GM12864 (cell line): ENCODE results near the gene PEPD.
"Not testable (repeated sequence)": the region's sequence is repeated elsewhere in the genome, so short reads cannot be mapped to it uniquely, and the experiment has no call there.

Experiments used
- DNase-seq: peaks from one replicate; pipeline ENCODE4 v3.0.0-alpha.2; 2011; ENCODE audit warnings: low read depth
- H3K4me3 ChIP-seq: 2 replicates; pipeline ENCODE4 v1.5.1; 2011; ENCODE audit warnings: mild to moderate bottlenecking, low read depth, low read length, control low read depth
- TF ChIP-seq, protein P1 (sequence below): IDR thresholded peaks from 2 replicates; pipeline ENCODE4 v1.5.1; 2011; ENCODE audit warnings: low read depth, mild to moderate bottlenecking, moderate library complexity, low read length, control low read depth, inconsistent platforms; ENCODE audit errors: missing control alignments

Gene PEPD

DNA sequence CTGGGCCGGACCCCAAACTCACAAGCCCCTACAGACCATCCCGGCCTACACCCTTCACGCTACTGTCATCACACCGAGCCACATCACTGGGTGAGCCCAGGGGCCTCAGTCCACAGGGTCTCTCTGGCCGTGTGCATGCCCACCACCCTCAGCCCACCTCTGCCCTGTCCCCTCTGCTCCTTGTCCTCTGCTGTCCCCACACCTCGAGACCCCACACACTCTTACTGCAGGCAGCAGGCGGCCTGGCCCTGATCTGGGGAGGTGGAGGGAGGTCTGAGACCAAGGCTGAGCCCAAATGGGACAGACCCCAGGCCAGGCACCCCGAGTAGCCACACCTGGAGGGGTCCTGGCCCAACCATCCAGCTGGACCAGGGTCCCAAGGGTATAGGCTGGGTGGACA is 35.2 kb downstream of the PEPD start:
- no peak overlapping the region for H3K4me3 ChIP-seq
- TF ChIP-seq, protein P1, sequence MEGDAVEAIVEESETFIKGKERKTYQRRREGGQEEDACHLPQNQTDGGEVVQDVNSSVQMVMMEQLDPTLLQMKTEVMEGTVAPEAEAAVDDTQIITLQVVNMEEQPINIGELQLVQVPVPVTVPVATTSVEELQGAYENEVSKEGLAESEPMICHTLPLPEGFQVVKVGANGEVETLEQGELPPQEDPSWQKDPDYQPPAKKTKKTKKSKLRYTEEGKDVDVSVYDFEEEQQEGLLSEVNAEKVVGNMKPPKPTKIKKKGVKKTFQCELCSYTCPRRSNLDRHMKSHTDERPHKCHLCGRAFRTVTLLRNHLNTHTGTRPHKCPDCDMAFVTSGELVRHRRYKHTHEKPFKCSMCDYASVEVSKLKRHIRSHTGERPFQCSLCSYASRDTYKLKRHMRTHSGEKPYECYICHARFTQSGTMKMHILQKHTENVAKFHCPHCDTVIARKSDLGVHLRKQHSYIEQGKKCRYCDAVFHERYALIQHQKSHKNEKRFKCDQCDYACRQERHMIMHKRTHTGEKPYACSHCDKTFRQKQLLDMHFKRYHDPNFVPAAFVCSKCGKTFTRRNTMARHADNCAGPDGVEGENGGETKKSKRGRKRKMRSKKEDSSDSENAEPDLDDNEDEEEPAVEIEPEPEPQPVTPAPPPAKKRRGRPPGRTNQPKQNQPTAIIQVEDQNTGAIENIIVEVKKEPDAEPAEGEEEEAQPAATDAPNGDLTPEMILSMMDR = no peak
- DNase-seq = no peak

DNA sequence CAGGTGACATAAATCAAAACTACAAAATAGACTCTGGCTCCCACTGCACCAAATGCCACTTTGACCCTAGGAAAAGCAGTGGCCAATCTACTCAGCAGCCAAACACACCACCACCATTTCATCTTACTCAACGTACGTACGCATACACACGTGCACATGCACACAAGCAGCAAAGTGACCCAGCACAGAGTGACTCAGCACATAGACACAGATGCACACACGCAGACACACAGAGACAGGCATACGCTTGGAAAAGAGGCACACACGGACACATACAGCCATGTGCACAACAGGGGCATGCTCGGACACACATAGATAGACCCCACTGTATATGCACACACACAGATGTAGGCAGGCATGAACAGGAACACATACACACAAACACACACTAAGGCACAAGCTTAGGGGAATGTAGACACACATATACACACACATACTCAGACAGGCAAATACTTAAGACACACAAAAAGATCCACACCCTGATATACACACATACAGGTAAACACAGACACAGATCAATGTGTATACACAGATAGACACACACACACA is 37.3 kb downstream of the PEPD start:
- DNase-seq = no peak
- no peak overlapping the region for H3K4me3 ChIP-seq
- TF ChIP-seq, protein P1 = no peak

DNA sequence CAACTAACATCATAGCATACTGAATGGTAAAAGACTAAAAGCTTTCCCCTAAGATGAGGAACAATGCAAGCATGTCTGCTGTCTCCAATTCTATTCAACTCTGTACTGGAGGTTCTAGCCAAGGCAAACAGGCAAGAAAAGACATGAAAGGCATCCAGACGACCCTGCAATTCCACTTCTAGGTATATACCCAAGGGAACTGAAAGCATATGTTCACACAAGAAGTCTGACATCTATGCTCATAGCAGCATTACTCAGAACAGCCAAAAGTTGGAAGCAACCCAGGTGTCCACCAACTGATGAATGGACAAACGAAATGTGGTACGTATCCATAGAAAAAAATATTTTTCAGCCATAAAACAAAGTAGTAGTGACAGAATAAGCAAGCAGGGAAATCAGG is 39.1 kb downstream of the PEPD start:
- H3K4me3 ChIP-seq = no peak overlapping the region
- TF ChIP-seq, protein P1 = no peak
- no peak for DNase-seq

DNA sequence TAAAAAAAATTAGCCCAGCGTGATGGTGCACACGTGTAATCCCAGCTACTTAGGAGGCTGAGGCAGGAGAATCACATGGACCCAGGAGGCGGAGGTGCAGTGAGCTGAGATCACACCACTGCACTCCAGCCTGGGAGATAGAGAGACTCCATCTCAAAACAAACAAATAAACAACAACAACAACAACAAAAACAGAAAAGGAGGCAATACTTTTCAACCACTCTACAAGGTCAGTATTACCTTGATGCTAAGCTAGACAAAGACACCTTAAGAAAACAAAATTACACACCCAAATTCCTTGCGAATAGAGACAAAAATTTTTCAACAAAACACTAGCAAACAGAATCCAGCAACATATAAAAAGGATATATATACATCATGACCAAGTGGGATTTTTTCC is 39.7 kb downstream of the PEPD start:
- no peak for DNase-seq
- TF ChIP-seq, protein P1 = no peak
- no peak overlapping the region for H3K4me3 ChIP-seq

DNA sequence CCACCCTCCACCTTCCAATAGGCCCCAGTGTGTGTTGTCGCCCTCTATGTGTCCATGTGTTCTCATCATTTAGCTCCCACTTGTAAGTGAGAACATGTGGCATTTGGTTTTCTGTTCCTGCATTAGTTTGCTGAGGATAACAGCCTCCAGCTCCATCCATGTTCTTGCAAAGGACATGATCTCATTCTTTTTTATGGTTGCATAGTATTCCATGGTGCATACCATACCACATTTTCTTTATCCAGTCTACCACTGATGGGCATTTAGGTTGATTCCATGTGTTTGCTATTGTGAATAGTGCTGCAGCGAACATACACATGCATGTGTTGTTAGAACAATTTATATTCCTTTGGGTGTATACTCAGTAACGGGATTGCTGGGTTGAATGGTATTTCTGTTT is 42.0 kb downstream of the PEPD start:
- not testable (repeated sequence) for DNase-seq

DNA sequence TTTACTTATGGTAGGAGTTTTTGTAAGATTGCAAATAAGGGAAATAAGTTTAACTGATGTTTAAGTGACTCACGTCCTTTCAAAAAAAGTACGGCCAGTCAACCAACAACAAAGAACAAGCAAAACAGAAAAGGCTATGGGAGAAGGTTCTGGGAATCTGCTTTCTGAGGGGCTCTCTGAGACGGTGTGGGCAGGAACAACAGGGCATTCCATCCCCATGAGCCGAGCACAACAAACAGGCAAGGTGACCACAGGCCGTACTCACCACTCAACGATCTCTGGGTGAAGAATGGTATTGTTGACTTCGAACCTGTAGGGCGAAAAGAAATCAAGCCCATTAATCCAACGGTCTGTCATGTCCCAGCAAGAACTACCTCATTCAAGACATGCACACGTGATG is 43.8 kb downstream of the PEPD start:
- H3K4me3 ChIP-seq = no peak overlapping the region
- TF ChIP-seq, protein P1 = no peak
- DNase-seq = no peak

More for the DNA sequence above, 42.0 kb downstream of the PEPD start:
- H3K4me3 ChIP-seq = not testable (repeated sequence)

DNA sequence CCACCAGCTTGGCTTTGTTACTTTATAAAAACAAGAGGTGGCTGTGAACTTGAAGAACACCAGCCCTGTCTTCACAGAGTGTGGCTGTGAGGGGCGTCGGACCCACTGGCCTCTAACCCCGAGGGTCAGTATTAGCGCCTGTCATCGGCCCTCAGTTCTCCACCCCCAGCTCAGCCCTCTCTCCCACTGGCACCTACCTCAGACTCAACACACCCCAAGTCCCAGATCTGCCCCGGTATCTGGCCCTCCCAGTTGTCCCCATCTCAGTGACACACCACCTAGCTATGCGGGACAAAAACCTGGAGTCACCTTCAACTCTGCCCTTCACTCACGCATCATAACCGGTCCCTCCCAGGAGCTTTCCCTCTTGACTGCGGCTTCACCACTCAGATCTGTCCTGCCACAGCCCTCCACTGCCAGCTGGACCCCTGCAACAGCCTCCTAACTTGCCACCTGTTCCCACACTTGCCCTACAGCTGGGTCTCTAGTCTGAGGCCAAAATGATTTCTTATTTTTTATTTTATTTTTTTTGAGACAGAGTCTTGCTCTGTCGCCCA is 45.4 kb downstream of the PEPD start:
- TF ChIP-seq, protein P1 = no peak
- H3K4me3 ChIP-seq = no peak overlapping the region
- no peak for DNase-seq
